HepG2 (cell line): Measurements from ENCODE around the gene LMAN2L. TPM values are rescaled to one million over a fixed set of nuclear protein-coding genes. Genes with fewer than 3 reads are reported as not detected.

Experiments
- NR3C1 ChIP-seq: sonication (generic); formaldehyde crosslinking; IDR thresholded peaks from 2 replicates; pipeline ENCODE4 v1.4.0; 2020; ENCODE audit warnings: missing genetic modification reagents
- SMAD9 ChIP-seq: sonication (generic); formaldehyde crosslinking; IDR thresholded peaks from 2 replicates; pipeline ENCODE4 v1.5.1; 2020; ENCODE audit warnings: mild to moderate bottlenecking, missing genetic modification reagents
- ZFP90 ChIP-seq: sonication (generic); formaldehyde crosslinking; IDR thresholded peaks from 2 replicates; pipeline ENCODE4 v1.8.0; 2022; ENCODE audit warnings: missing genetic modification reagents, mild to moderate bottlenecking, inconsistent platforms, borderline replicate concordance
- ZSCAN21 ChIP-seq: sonication (generic); formaldehyde crosslinking; IDR thresholded peaks from 2 replicates; pipeline ENCODE4 v1.8.0; 2022; ENCODE audit warnings: mild to moderate bottlenecking, missing genetic modification reagents, moderate library complexity, borderline replicate concordance
- polyA plus RNA-seq, 8 experiments: library from polyadenylated mRNA; depleted of rRNA in 3 of 8; stranded (reverse) in 7 of 8; unstranded in 1 of 8; fragments of >200 nt; fragmentation: Illumina TruSeq in 4 of 8; extraction: Trizol in 4 of 8; gene quantifications; 2 replicates each; pipeline versions ENCODE4 v1.2.1 to v1.2.3, GENCODE V29; 2011 to 2016; ENCODE audit warnings: low read depth in 4 of 8, missing spikeins in 1 of 8, mixed read lengths in 1 of 8; ENCODE audit not compliant: insufficient read depth in 1 of 8
- total RNA-seq, 5 experiments: library from RNA; depleted of rRNA; stranded (reverse); fragments of >200 nt; fragmentation: Illumina TruSeq; extraction: Trizol; gene quantifications; 2 replicates each; pipeline ENCODE4 v1.2.3, GENCODE V29; 2016; ENCODE audit warnings: low read depth in 1 of 5
- TF ChIP-seq, protein P1 (sequence below): sonication (generic); formaldehyde crosslinking; IDR thresholded peaks from 2 replicates; pipeline ENCODE4 v1.4.0; 2020; ENCODE audit warnings: missing genetic modification reagents
- TF ChIP-seq, protein P2 (sequence below): sonication (generic); formaldehyde crosslinking; IDR thresholded peaks from 2 replicates; pipeline ENCODE4 v1.5.0; 2020; ENCODE audit warnings: missing genetic modification reagents
- TF ChIP-seq, protein P3 (sequence below): IDR thresholded peaks from 2 replicates; pipeline ENCODE4 v1.6.1; 2016; ENCODE audit warnings: missing compliant biosample characterization, missing genetic modification reagents, borderline replicate concordance
- TF ChIP-seq, protein P4 (sequence below): sonication (generic); formaldehyde crosslinking; IDR thresholded peaks from 2 replicates; pipeline ENCODE4 v1.9.0; 2021; ENCODE audit warnings: missing genetic modification reagents, borderline replicate concordance

The LMAN2L gene
- total and polyA plus RNA-seq, 2 of the 13 experiments (the other 11 are each of a cell fraction or from before 2014, with no cell fraction given) = 39.1 to 57.9 TPM

DNA sequence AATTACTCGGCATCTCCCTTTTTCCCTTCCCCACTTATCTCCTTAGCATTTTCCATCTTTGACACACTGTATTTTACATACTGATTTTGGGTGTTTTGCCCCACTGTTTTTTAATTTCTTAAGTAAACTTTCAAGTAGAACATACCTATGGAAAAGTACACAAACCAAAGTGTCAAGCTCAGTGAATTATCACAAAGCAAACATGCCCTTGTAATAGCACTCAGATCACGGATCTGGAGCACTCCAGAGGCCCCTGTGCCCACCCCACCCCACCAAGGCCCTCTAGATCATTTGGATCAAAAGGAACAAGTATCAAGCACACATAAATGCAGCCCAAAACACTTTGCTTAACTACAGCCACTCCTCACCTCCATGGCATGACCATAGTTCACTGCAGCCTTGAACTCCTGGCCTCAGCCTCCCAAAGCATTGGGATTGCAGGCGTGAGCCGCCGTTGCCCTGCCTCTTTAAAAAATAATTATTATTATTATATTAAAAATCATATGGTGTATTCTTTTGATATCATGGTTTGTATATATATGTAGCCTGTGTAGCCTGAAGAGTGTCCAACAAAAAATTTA lies 59.2 kb downstream of the LMAN2L start (continued):
- TF ChIP-seq, protein P1, sequence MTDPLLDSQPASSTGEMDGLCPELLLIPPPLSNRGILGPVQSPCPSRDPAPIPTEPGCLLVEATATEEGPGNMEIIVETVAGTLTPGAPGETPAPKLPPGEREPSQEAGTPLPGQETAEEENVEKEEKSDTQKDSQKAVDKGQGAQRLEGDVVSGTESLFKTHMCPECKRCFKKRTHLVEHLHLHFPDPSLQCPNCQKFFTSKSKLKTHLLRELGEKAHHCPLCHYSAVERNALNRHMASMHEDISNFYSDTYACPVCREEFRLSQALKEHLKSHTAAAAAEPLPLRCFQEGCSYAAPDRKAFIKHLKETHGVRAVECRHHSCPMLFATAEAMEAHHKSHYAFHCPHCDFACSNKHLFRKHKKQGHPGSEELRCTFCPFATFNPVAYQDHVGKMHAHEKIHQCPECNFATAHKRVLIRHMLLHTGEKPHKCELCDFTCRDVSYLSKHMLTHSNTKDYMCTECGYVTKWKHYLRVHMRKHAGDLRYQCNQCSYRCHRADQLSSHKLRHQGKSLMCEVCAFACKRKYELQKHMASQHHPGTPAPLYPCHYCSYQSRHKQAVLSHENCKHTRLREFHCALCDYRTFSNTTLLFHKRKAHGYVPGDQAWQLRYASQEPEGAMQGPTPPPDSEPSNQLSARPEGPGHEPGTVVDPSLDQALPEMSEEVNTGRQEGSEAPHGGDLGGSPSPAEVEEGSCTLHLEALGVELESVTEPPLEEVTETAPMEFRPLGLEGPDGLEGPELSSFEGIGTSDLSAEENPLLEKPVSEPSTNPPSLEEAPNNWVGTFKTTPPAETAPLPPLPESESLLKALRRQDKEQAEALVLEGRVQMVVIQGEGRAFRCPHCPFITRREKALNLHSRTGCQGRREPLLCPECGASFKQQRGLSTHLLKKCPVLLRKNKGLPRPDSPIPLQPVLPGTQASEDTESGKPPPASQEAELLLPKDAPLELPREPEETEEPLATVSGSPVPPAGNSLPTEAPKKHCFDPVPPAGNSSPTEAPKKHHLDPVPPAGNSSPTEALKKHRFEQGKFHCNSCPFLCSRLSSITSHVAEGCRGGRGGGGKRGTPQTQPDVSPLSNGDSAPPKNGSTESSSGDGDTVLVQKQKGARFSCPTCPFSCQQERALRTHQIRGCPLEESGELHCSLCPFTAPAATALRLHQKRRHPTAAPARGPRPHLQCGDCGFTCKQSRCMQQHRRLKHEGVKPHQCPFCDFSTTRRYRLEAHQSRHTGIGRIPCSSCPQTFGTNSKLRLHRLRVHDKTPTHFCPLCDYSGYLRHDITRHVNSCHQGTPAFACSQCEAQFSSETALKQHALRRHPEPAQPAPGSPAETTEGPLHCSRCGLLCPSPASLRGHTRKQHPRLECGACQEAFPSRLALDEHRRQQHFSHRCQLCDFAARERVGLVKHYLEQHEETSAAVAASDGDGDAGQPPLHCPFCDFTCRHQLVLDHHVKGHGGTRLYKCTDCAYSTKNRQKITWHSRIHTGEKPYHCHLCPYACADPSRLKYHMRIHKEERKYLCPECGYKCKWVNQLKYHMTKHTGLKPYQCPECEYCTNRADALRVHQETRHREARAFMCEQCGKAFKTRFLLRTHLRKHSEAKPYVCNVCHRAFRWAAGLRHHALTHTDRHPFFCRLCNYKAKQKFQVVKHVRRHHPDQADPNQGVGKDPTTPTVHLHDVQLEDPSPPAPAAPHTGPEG (CRISPR knock-in tag) = no peak
- TF ChIP-seq, protein P2, sequence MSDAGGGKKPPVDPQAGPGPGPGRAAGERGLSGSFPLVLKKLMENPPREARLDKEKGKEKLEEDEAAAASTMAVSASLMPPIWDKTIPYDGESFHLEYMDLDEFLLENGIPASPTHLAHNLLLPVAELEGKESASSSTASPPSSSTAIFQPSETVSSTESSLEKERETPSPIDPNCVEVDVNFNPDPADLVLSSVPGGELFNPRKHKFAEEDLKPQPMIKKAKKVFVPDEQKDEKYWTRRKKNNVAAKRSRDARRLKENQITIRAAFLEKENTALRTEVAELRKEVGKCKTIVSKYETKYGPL (CRISPR knock-in tag) = no peak
- TF ChIP-seq, protein P3, sequence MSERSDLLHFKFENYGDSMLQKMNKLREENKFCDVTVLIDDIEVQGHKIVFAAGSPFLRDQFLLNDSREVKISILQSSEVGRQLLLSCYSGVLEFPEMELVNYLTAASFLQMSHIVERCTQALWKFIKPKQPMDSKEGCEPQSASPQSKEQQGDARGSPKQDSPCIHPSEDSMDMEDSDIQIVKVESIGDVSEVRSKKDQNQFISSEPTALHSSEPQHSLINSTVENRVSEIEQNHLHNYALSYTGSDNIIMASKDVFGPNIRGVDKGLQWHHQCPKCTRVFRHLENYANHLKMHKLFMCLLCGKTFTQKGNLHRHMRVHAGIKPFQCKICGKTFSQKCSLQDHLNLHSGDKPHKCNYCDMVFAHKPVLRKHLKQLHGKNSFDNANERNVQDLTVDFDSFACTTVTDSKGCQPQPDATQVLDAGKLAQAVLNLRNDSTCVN (CRISPR knock-in tag) = peak; percentile 96
- TF ChIP-seq ZFP90 (CRISPR knock-in tag) (no peak), ZSCAN21 (CRISPR knock-in tag) (no peak), NR3C1 (CRISPR knock-in tag) (no peak), SMAD9 (CRISPR knock-in tag) (no peak)
- TF ChIP-seq, protein P4, sequence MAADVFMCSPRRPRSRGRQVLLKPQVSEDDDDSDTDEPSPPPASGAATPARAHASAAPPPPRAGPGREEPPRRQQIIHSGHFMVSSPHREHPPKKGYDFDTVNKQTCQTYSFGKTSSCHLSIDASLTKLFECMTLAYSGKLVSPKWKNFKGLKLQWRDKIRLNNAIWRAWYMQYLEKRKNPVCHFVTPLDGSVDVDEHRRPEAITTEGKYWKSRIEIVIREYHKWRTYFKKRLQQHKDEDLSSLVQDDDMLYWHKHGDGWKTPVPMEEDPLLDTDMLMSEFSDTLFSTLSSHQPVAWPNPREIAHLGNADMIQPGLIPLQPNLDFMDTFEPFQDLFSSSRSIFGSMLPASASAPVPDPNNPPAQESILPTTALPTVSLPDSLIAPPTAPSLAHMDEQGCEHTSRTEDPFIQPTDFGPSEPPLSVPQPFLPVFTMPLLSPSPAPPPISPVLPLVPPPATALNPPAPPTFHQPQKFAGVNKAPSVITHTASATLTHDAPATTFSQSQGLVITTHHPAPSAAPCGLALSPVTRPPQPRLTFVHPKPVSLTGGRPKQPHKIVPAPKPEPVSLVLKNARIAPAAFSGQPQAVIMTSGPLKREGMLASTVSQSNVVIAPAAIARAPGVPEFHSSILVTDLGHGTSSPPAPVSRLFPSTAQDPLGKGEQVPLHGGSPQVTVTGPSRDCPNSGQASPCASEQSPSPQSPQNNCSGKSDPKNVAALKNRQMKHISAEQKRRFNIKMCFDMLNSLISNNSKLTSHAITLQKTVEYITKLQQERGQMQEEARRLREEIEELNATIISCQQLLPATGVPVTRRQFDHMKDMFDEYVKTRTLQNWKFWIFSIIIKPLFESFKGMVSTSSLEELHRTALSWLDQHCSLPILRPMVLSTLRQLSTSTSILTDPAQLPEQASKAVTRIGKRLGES (CRISPR knock-in tag) = no peak
